ENCODE measurements around the gene IL16.
"Not testable (repeated sequence)": the region's sequence is repeated elsewhere in the genome, so short reads cannot be mapped to it uniquely, and the experiment has no call there.

The IL16 gene

GRCh38 chr15:81196576-81197254 lies at the start of gene IL16:
IL16 (plus strand) TSS chr15:81196879; CDS start chr15:81225400, 28,521 bp downstream.
- DNase-seq (ENCODE audit: low spot score), result no peak

GRCh38 chr15:81151389-81151788 lies 45.3 kb upstream of the IL16 start:
- no peak for DNase-seq (ENCODE audit: low spot score)

- DNase-seq (ENCODE audit: low spot score), result no peak
Measured at GRCh38 chr15:81152339-81152738, 44.3 kb upstream of the IL16 start.

- no peak for DNase-seq (ENCODE audit: low spot score)
Measured at GRCh38 chr15:81152799-81153198, 43.9 kb upstream of the IL16 start.

- DNase-seq (ENCODE audit: low spot score), result no peak
Measured at GRCh38 chr15:81155375-81156218, 41.1 kb upstream of the IL16 start.

- DNase-seq (ENCODE audit: low spot score), result no peak
Measured at GRCh38 chr15:81156324-81156723, 40.4 kb upstream of the IL16 start.

GRCh38 chr15:81157195-81157938 lies 39.3 kb upstream of the IL16 start:
- no peak for DNase-seq (ENCODE audit: low spot score)

- no peak for DNase-seq (ENCODE audit: low spot score)
Measured at GRCh38 chr15:81157939-81158223, 38.8 kb upstream of the IL16 start.

GRCh38 chr15:81158561-81158960 lies 38.1 kb upstream of the IL16 start:
- DNase-seq (ENCODE audit: low spot score), result not testable (repeated sequence)

GRCh38 chr15:81160312-81161159 lies 36.1 kb upstream of the IL16 start:
- DNase-seq (ENCODE audit: low spot score), result no peak

GRCh38 chr15:81161160-81161673 lies 35.5 kb upstream of the IL16 start:
- DNase-seq (ENCODE audit: low spot score), result no peak

- no peak for DNase-seq (ENCODE audit: low spot score)
Measured at GRCh38 chr15:81161851-81162250, 34.8 kb upstream of the IL16 start.

GRCh38 chr15:81163961-81164800 lies 32.5 kb upstream of the IL16 start:
- DNase-seq (ENCODE audit: low spot score), result no peak

- no peak for DNase-seq (ENCODE audit: low spot score)
Measured at GRCh38 chr15:81165535-81165934, 31.1 kb upstream of the IL16 start.

- no peak for DNase-seq (ENCODE audit: low spot score)
Measured at GRCh38 chr15:81166636-81167305, 29.9 kb upstream of the IL16 start.

- no peak for DNase-seq (ENCODE audit: low spot score)
Measured at GRCh38 chr15:81168131-81168526, 28.6 kb upstream of the IL16 start.

GRCh38 chr15:81168644-81169043 lies 28.0 kb upstream of the IL16 start:
- no peak for DNase-seq (ENCODE audit: low spot score)

GRCh38 chr15:81170511-81170910 lies 26.2 kb upstream of the IL16 start:
- DNase-seq (ENCODE audit: low spot score), result no peak

GRCh38 chr15:81171286-81171685 lies 25.4 kb upstream of the IL16 start:
- no peak for DNase-seq (ENCODE audit: low spot score)

- no peak for DNase-seq (ENCODE audit: low spot score)
Measured at GRCh38 chr15:81174125-81174791, 22.4 kb upstream of the IL16 start.
